Pancreas (tissue), 10 donors: ENCODE measurements around the gene CASP5. TPM values are rescaled to one million over a fixed set of nuclear protein-coding genes. Genes with fewer than 3 reads are reported as not detected.

Experiments
- ATAC-seq, 4 donors: fragments of 200-7000 bp; cut with Tn5 transposase; one replicate each; pipeline versions ENCODE4 v1.8.0 to v1.9.1; 2020; ENCODE audit warnings: mild to moderate bottlenecking in 4 of 4, moderate library complexity in 4 of 4
- DNase-seq, 6 donors: peaks; one replicate each; pipeline ENCODE4 v3.0.0-alpha.2; 2020
- FAIRE-seq: peaks from 2 replicates; lab custom pipeline; 2012; peaks lifted over from hg19 to GRCh38; lab: Jason Lieb, UNC
- H3K27ac ChIP-seq, 4 donors: fragments of 200-600 bp; sonication (generic); 1 replicate in 3 of 4; 2 replicates in 1 of 4; pipeline versions ENCODE4 v1.5.0 to v1.8.0; 2020
- H3K27me3 ChIP-seq, 4 donors: fragments of 200-600 bp; one replicate each; pipeline ENCODE4 v1.8.0; 2021
- H3K36me3 ChIP-seq, 3 donors: fragments of 200-600 bp; sonication (generic) in 1 of 3; one replicate each; pipeline versions ENCODE4 v1.5.0 to v1.8.0; 2020 to 2021
- H3K4me1 ChIP-seq, 3 donors: fragments of 200-600 bp; one replicate each; pipeline ENCODE4 v1.8.0; 2021
- H3K4me3 ChIP-seq, 4 donors: fragments of 200-600 bp; sonication (generic) in 2 of 4; one replicate each; pipeline versions ENCODE4 v1.5.0 to v1.8.0; 2020 to 2021
- H3K9me3 ChIP-seq, 4 donors: fragments of 200-600 bp; one replicate each; pipeline ENCODE4 v1.8.0; 2021
- WGBS, 2 donors: extraction: QIAGEN DNeasy Blood & Tissue Kit; methylation state at CpG; one replicate each; pipeline ENCODE4 v1.1.7; 2013; 5-methylcytosine and 5-hydroxymethylcytosine counted together
- intact Hi-C, 3 donors: fragments of 100-400 bp; cut with DNase I; formaldehyde crosslinking; loops; one replicate each; pipeline versions ENCODE4 v1.11.1 to v1.14.2; 2022
- polyA plus RNA-seq, 2 donors: library from polyadenylated mRNA; stranded (reverse); fragments of 200-250 nt; gene quantifications; one replicate each; pipeline ENCODE4 v1.2.3, GENCODE V29; 2013
- total RNA-seq, 6 donors: library from RNA; stranded (reverse); fragmentation: NEBNext Ultra II Directional in 4 of 6; extraction: Animal tissue kit (Norgen Biotek cat#: 25700) in 4 of 6; gene quantifications; one replicate each; pipeline versions ENCODE4 v1.2.1 to v1.2.4, GENCODE V29; 2021 to 2023
- TF ChIP-seq, protein P1 (sequence below), 4 donors: fragments of 200-600 bp; sonication (generic) in 3 of 4; IDR thresholded peaks; one replicate each; pipeline versions ENCODE4 v1.5.0 to v1.8.0; 2021; ENCODE audit warnings: antibody characterized with exemption in 4 of 4
- donor health status: healthy with polysubstance abuse.
- donor health status: DM: no; HTN: no; CAD: no; lungs with moderate emphysema.
- donor health status: DM: no; HTN: no; CAD: no.
- donor health status: control.
- donor health status: control.
- donor health status: Bipolar disorder and iron deficiency.
- donor health status: DM: yes; HTN: yes; CAD: no.
- donor health status: DM: no; HTN: no; CAD: no.
- donor health status: DM: no; HTN: no; CAD: no.
- donor health status: DM: yes; HTN: yes; CAD: no.

CASP5 gene
- total and polyA plus RNA-seq, 8 donors: 0.12 to 0.25 TPM; not detected in 6

GRCh38 chr11:104999721-105000120 lies 23.2 kb downstream of the CASP5 start:
- no peak overlapping the region for H3K4me3 ChIP-seq
- FAIRE-seq: no peak
- no peaks in the 10 kb centered on the region for H3K4me1 ChIP-seq
- intact Hi-C loops: no loop called here
- 63 to 74% methylated on average over 1 of the region's 1 CpG for WGBS, 2 donors
- no peaks in the 10 kb centered on the region for H3K36me3 ChIP-seq
- no peaks in the 10 kb centered on the region for H3K27me3 ChIP-seq
- no peak for DNase-seq
- H3K27ac ChIP-seq: no peak overlapping the region
- TF ChIP-seq, protein P1, sequence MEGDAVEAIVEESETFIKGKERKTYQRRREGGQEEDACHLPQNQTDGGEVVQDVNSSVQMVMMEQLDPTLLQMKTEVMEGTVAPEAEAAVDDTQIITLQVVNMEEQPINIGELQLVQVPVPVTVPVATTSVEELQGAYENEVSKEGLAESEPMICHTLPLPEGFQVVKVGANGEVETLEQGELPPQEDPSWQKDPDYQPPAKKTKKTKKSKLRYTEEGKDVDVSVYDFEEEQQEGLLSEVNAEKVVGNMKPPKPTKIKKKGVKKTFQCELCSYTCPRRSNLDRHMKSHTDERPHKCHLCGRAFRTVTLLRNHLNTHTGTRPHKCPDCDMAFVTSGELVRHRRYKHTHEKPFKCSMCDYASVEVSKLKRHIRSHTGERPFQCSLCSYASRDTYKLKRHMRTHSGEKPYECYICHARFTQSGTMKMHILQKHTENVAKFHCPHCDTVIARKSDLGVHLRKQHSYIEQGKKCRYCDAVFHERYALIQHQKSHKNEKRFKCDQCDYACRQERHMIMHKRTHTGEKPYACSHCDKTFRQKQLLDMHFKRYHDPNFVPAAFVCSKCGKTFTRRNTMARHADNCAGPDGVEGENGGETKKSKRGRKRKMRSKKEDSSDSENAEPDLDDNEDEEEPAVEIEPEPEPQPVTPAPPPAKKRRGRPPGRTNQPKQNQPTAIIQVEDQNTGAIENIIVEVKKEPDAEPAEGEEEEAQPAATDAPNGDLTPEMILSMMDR (IDR thresholded peaks at IDR 0.05): no peak
- H3K9me3 ChIP-seq: no peaks in the 10 kb centered on the region
- ATAC-seq: no peak

DNA sequence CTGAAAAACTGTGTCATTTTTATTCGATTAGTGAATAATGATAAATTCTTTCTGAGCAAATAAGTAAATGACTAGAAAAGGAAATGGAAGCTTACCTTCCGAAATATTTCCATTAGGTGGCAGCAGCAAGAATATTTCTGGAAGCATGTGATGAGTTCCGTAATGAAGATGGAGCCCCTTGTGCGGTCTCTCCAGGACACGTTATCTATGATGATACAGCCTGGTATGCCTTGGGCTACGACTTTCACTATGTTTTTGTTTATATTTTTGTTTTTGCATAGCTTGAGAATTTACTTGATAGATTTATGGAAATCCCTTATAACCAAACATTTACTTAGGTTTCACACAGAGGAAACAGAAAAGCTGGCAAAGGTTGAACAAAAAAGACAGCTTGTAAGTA lies 25.7 kb downstream of the CASP5 start:
- Histone ChIP-seq H3K4me3 (no peak overlapping the region), H3K4me1 (no peaks in the 10 kb centered on the region), H3K27me3 (no peaks in the 10 kb centered on the region), H3K36me3 (no peaks in the 10 kb centered on the region), H3K9me3 (no peaks in the 10 kb centered on the region), H3K27ac (no peak overlapping the region)
- intact Hi-C loops: no loop called here
- WGBS, 2 donors: 41 to 54% methylated on average over 6 of the region's 6 CpGs
- FAIRE-seq: no peak
- no peak for ATAC-seq
- no peak for DNase-seq
- TF ChIP-seq, protein P1 (IDR thresholded peaks at IDR 0.05): no peak

GRCh38 chr11:104995001-104995408 lies 28.0 kb downstream of the CASP5 start:
- Histone ChIP-seq H3K27ac (no peak overlapping the region), H3K27me3 (no peaks in the 10 kb centered on the region), H3K4me1 (peaks cover 0 to 4% (median 0%) of the 10 kb centered on the region in 3 donors), H3K9me3 (no peaks in the 10 kb centered on the region), H3K36me3 (no peaks in the 10 kb centered on the region), H3K4me3 (no peak overlapping the region)
- no peak for DNase-seq
- TF ChIP-seq, protein P1 (IDR thresholded peaks at IDR 0.05): no peak
- intact Hi-C loops: no loop called here
- ATAC-seq: no peak
- 51% methylated on average over 2 of the region's 2 CpGs for WGBS, 2 donors
- no peak for FAIRE-seq

GRCh38 chr11:104992781-104993180 lies 30.2 kb downstream of the CASP5 start:
- Histone ChIP-seq H3K27me3 (no peaks in the 10 kb centered on the region), H3K4me3 (no peak overlapping the region), H3K27ac (no peak overlapping the region), H3K9me3 (no peaks in the 10 kb centered on the region), H3K36me3 (no peaks in the 10 kb centered on the region), H3K4me1 (peaks cover 0 to 4% (median 0%) of the 10 kb centered on the region in 3 donors)
- intact Hi-C loops: no loop called here
- ATAC-seq (no peak), DNase-seq (no peak), FAIRE-seq (no peak)
- TF ChIP-seq, protein P1 (IDR thresholded peaks at IDR 0.05): no peak
- 83 to 85% methylated on average over 1 of the region's 1 CpG for WGBS, 2 donors

- H3K27me3 ChIP-seq: no peaks in the 10 kb centered on the region
- intact Hi-C loops: no loop called here
- no peaks in the 10 kb centered on the region for H3K36me3 ChIP-seq
- H3K4me3 ChIP-seq: no peak overlapping the region
- H3K9me3 ChIP-seq: no peaks in the 10 kb centered on the region
- H3K27ac ChIP-seq: no peak overlapping the region
- TF ChIP-seq, protein P1 (IDR thresholded peaks at IDR 0.05): no peak
- 30 to 32% methylated on average over 4 of the region's 4 CpGs for WGBS, 2 donors
- DNase-seq (no peak), ATAC-seq (no peak), FAIRE-seq (no peak)
- peaks cover 0 to 4% (median 0%) of the 10 kb centered on the region in 3 donors for H3K4me1 ChIP-seq
These were observed 31.0 kb downstream of the CASP5 start for GRCh38 chr11:104991994-104992393.
